BLaER1 (cell line): ENCODE data around the gene FAM156B.
"Not testable (repeated sequence)": the region's sequence is repeated elsewhere in the genome, so short reads cannot be mapped to it uniquely, and the experiment has no call there.

Source experiments
- H3K27ac ChIP-seq: shearing (Covaris generic); formaldehyde crosslinking; 2 replicates; pipeline ENCODE4 v1.8.1; 2022
- H3K27me3 ChIP-seq: shearing (Covaris generic); formaldehyde crosslinking; 2 replicates; pipeline ENCODE4 v1.8.1; 2022
- H3K36me3 ChIP-seq: shearing (Covaris generic); formaldehyde crosslinking; 2 replicates; pipeline ENCODE4 v1.8.1; 2022
- H3K4me1 ChIP-seq: shearing (Covaris generic); formaldehyde crosslinking; 2 replicates; pipeline ENCODE4 v1.8.1; 2022
- H3K4me2 ChIP-seq: shearing (Covaris generic); formaldehyde crosslinking; 2 replicates; pipeline ENCODE4 v1.8.1; 2022
- H3K4me3 ChIP-seq: shearing (Covaris generic); formaldehyde crosslinking; 2 replicates; pipeline ENCODE4 v1.8.1; 2022
- H3K9ac ChIP-seq: shearing (Covaris generic); formaldehyde crosslinking; 2 replicates; pipeline ENCODE4 v1.8.1; 2022
- H3K9me3 ChIP-seq: shearing (Covaris generic); formaldehyde crosslinking; 2 replicates; pipeline ENCODE4 v1.8.1; 2022
- H4K20me1 ChIP-seq: shearing (Covaris generic); formaldehyde crosslinking; 2 replicates; pipeline ENCODE4 v1.8.1; 2022
- Cebpa-rat ChIP-seq: shearing (Covaris generic); IDR thresholded peaks from 2 replicates; pipeline ENCODE4 v1.8.1; 2022

FAM156B gene

GRCh38 chrX:52896855-52897709 is at the start of gene FAM156B:
Gene FAM156B (plus strand): TSS chrX:52897330. CDS start chrX:52907226, 9,896 bp downstream.
- H3K9me3 ChIP-seq, H3K27me3 ChIP-seq, H3K9ac ChIP-seq, H4K20me1 ChIP-seq, H3K36me3 ChIP-seq, H3K4me1 ChIP-seq, H3K27ac ChIP-seq, H3K4me2 ChIP-seq, H3K4me3 ChIP-seq: not testable (repeated sequence)

- Histone ChIP-seq H3K9ac (no peak overlapping the region), H3K27me3 (peaks cover 75% of the 10 kb centered on the region), H3K4me3 (no peak overlapping the region), H3K36me3 (no peaks in the 10 kb centered on the region), H3K4me2 (no peak overlapping the region), H3K9me3 (no peaks in the 10 kb centered on the region), H3K4me1 (no peaks in the 10 kb centered on the region), H4K20me1 (no peaks in the 10 kb centered on the region), H3K27ac (no peak overlapping the region)
- no peak for TF ChIP-seq Cebpa-rat
Observed at GRCh38 chrX:52852110-52852860, 44.8 kb upstream of the FAM156B start.

GRCh38 chrX:52856991-52857525 is 40.1 kb upstream of the FAM156B start:
- not testable (repeated sequence) for H3K36me3 ChIP-seq, H3K4me2 ChIP-seq, H4K20me1 ChIP-seq, H3K4me1 ChIP-seq, H3K9me3 ChIP-seq, H3K9ac ChIP-seq, H3K4me3 ChIP-seq, H3K27ac ChIP-seq
- H3K27me3 ChIP-seq = peaks cover 58% of the 10 kb centered on the region

GRCh38 chrX:52865343-52865998 is 31.7 kb upstream of the FAM156B start:
- no peak for TF ChIP-seq Cebpa-rat
- H3K9me3 ChIP-seq = no peaks in the 10 kb centered on the region
- H3K36me3 ChIP-seq = no peaks in the 10 kb centered on the region

GRCh38 chrX:52867610-52868348 is 29.4 kb upstream of the FAM156B start, which contains the start of gene XAGE3:
Gene XAGE3 (minus strand): TSS chrX:52868083. CDS start chrX:52867133, 950 bp downstream.
- Histone ChIP-seq H3K9me3 (no peaks in the 10 kb centered on the region), H3K27me3 (peaks cover 94% of the 10 kb centered on the region), H3K36me3 (no peaks in the 10 kb centered on the region), H3K4me2 (no peak within 1 kb of the TSS), H3K4me3 (no peak within 1 kb of the TSS), H3K27ac (no peak within 1 kb of the TSS), H4K20me1 (peaks cover 7% of the 10 kb centered on the region; the same call in 1 of the 2 replicates), H3K4me1 (no peaks in the 10 kb centered on the region), H3K9ac (no peak within 1 kb of the TSS)
- TF ChIP-seq Cebpa-rat = no peak

More at GRCh38 chrX:52865343-52865998, 31.7 kb upstream of the FAM156B start:
- Histone ChIP-seq H3K27me3 (peaks cover 92% of the 10 kb centered on the region), H3K4me3 (no peak overlapping the region), H3K27ac (no peak overlapping the region), H3K4me2 (no peak overlapping the region), H3K4me1 (no peaks in the 10 kb centered on the region), H3K9ac (no peak overlapping the region), H4K20me1 (peaks cover 6% of the 10 kb centered on the region; the same call in 1 of the 2 replicates)

GRCh38 chrX:52870046-52870445 is 27.1 kb upstream of the FAM156B start:
- no peak for TF ChIP-seq Cebpa-rat
- no peak overlapping the region for H3K4me2 ChIP-seq
- no peaks in the 10 kb centered on the region for H3K36me3 ChIP-seq
- H3K9ac ChIP-seq = no peak overlapping the region
- H4K20me1 ChIP-seq = peaks cover 7% of the 10 kb centered on the region; the same call in 1 of the 2 replicates
- no peak overlapping the region for H3K4me3 ChIP-seq
- no peaks in the 10 kb centered on the region for H3K4me1 ChIP-seq
- no peaks in the 10 kb centered on the region for H3K9me3 ChIP-seq
- no peak overlapping the region for H3K27ac ChIP-seq
- peaks cover 87% of the 10 kb centered on the region for H3K27me3 ChIP-seq

- H3K36me3 ChIP-seq, H3K4me1 ChIP-seq, H3K27ac ChIP-seq, H3K4me3 ChIP-seq, H3K4me2 ChIP-seq, H3K9me3 ChIP-seq, H4K20me1 ChIP-seq, H3K9ac ChIP-seq: not testable (repeated sequence)
- H3K27me3 ChIP-seq = peaks cover 74% of the 10 kb centered on the region
Observed at GRCh38 chrX:52873825-52874224, 23.3 kb upstream of the FAM156B start.

- Histone ChIP-seq H3K4me3 (no peak overlapping the region), H3K4me1 (no peaks in the 10 kb centered on the region), H3K9me3 (no peaks in the 10 kb centered on the region), H3K36me3 (no peaks in the 10 kb centered on the region), H4K20me1 (peaks cover 7% of the 10 kb centered on the region; the same call in 1 of the 2 replicates), H3K27ac (no peak overlapping the region), H3K27me3 (peaks cover 66% of the 10 kb centered on the region), H3K4me2 (no peak overlapping the region), H3K9ac (no peak overlapping the region)
- TF ChIP-seq Cebpa-rat = no peak
Observed at GRCh38 chrX:52874661-52875060, 22.5 kb upstream of the FAM156B start.

- H3K4me2 ChIP-seq, H4K20me1 ChIP-seq, H3K4me1 ChIP-seq, H3K27ac ChIP-seq, H3K9me3 ChIP-seq, H3K9ac ChIP-seq, H3K4me3 ChIP-seq, H3K36me3 ChIP-seq: not testable (repeated sequence)
- peaks cover 58% of the 10 kb centered on the region for H3K27me3 ChIP-seq
Observed at GRCh38 chrX:52875436-52875835, 21.7 kb upstream of the FAM156B start.

GRCh38 chrX:52876386-52876785 is 20.7 kb upstream of the FAM156B start:
- H3K4me2 ChIP-seq, H3K27ac ChIP-seq, H3K36me3 ChIP-seq, H3K4me1 ChIP-seq, H4K20me1 ChIP-seq, H3K9me3 ChIP-seq, H3K9ac ChIP-seq, H3K4me3 ChIP-seq: not testable (repeated sequence)
- peaks cover 51% of the 10 kb centered on the region for H3K27me3 ChIP-seq

- not testable (repeated sequence) for H3K4me2 ChIP-seq, H3K36me3 ChIP-seq, H3K9ac ChIP-seq, H3K27me3 ChIP-seq, H3K27ac ChIP-seq, H3K4me3 ChIP-seq, H3K4me1 ChIP-seq, H4K20me1 ChIP-seq, H3K9me3 ChIP-seq
Observed at GRCh38 chrX:52887459-52887858, 9.7 kb upstream of the FAM156B start.

GRCh38 chrX:52888090-52888489 is 9.0 kb upstream of the FAM156B start:
- H3K4me2 ChIP-seq, H3K27ac ChIP-seq, H3K4me1 ChIP-seq, H3K9me3 ChIP-seq, H4K20me1 ChIP-seq, H3K36me3 ChIP-seq, H3K27me3 ChIP-seq, H3K4me3 ChIP-seq, H3K9ac ChIP-seq: not testable (repeated sequence)

- not testable (repeated sequence) for H3K4me3 ChIP-seq, H3K27ac ChIP-seq, H3K27me3 ChIP-seq, H4K20me1 ChIP-seq, H3K9ac ChIP-seq, H3K4me1 ChIP-seq, H3K4me2 ChIP-seq, H3K9me3 ChIP-seq, H3K36me3 ChIP-seq
Observed at GRCh38 chrX:52896438-52896837, 692 bp upstream of the FAM156B start.
